CD4-positive, alpha-beta T cell treated with Interleukin-6 at 100 ng/mL for 8 hours (primary cell): ENCODE results near the gene SART1.
A peak's percentile ranks its signal among the peaks of the same experiment; 100 is the strongest.

Source experiments
- DNase-seq: peaks from one replicate; pipeline ENCODE4 v3.0.0-alpha.2; 2020; ENCODE audit warnings: mixed read lengths, low spot score

The SART1 gene

GRCh38 chr11:65961267-65962140 is at the start of gene SART1:
Gene SART1 (plus strand): TSS chr11:65961734. CDS start chr11:65961781, 47 bp downstream.
- peak; percentile 97 for DNase-seq

GRCh38 chr11:65912845-65913244 is 48.7 kb upstream of the SART1 start:
- no peak for DNase-seq

- DNase-seq, result no peak
These were observed 46.3 kb upstream of the SART1 start for GRCh38 chr11:65915101-65915820.

GRCh38 chr11:65915821-65916251 is 45.7 kb upstream of the SART1 start:
- no peak for DNase-seq

- no peak for DNase-seq
These were observed 45.1 kb upstream of the SART1 start for GRCh38 chr11:65916391-65916790.

- DNase-seq, result no peak
These were observed 44.5 kb upstream of the SART1 start for GRCh38 chr11:65917077-65917433.

GRCh38 chr11:65917434-65918210 is 43.9 kb upstream of the SART1 start:
- no peak for DNase-seq

- DNase-seq, result no peak
These were observed 43.1 kb upstream of the SART1 start, which contains the start of gene C11orf68 for GRCh38 chr11:65918211-65919140. Gene C11orf68 (minus strand): TSS chr11:65919062. CDS start chr11:65919031, 31 bp downstream.

- DNase-seq, result peak; percentile 99
These were observed 42.4 kb upstream of the SART1 start, which contains the start of gene DRAP1 for GRCh38 chr11:65919141-65919572. Gene DRAP1 (plus strand): TSS chr11:65919426. CDS start chr11:65919502, 76 bp downstream.

- DNase-seq, result peak; percentile 46
These were observed 41.8 kb upstream of the SART1 start for GRCh38 chr11:65919573-65920371.

GRCh38 chr11:65920372-65920802 is 41.1 kb upstream of the SART1 start:
- no peak for DNase-seq

GRCh38 chr11:65921033-65921555 is 40.4 kb upstream of the SART1 start:
- no peak for DNase-seq

- no peak for DNase-seq
These were observed 39.7 kb upstream of the SART1 start for GRCh38 chr11:65921876-65922275.

GRCh38 chr11:65922565-65922964 is 39.0 kb upstream of the SART1 start:
- DNase-seq, result no peak

- DNase-seq, result no peak
These were observed 36.1 kb upstream of the SART1 start for GRCh38 chr11:65925397-65925796.

- peak; percentile 84 for DNase-seq
These were observed 33.6 kb upstream of the SART1 start for GRCh38 chr11:65927904-65928397.

- DNase-seq, result no peak
These were observed 32.9 kb upstream of the SART1 start for GRCh38 chr11:65928667-65929066.

- DNase-seq, result no peak
These were observed 29.6 kb upstream of the SART1 start for GRCh38 chr11:65931773-65932557.

- DNase-seq, result no peak
These were observed 29.0 kb upstream of the SART1 start for GRCh38 chr11:65932558-65932919.
